HEK293 (cell line): ENCODE results near the gene MYO5C.

ENCODE experiments used
- CTCF ChIA-PET: fragments of 350-600 bp; formaldehyde crosslinking; extraction: SDS; loops from one replicate; lab custom pipeline; 2021; ENCODE audit warnings: antibody characterized with exemption; lab: Yijun Ruan, JAX
- POLR2A ChIA-PET: fragments of 300-600 bp; formaldehyde crosslinking; extraction: SDS; loops from one replicate; lab custom pipeline; 2020; ENCODE audit warnings: antibody characterized with exemption, inconsistent platforms; lab: Yijun Ruan, JAX
- H3K27ac ChIP-seq: fragments of 200-500 bp; sonication (Bioruptor generic); 2 replicates; pipeline ENCODE4 v1.5.1; 2014; ENCODE audit warnings: low read depth, low read length, control low read depth, inconsistent platforms; ENCODE audit errors: extremely low read depth
- H3K36me3 ChIP-seq, 2 experiments: fragments of 200-500 bp in 1 of 2; sonication (Bioruptor generic) in 1 of 2; 1 replicate in 1 of 2; 2 replicates in 1 of 2; pipeline ENCODE4 v1.5.1; 2014 to 2017; ENCODE audit warnings: inconsistent platforms in 2 of 2, low read length in 2 of 2; ENCODE audit not compliant: control insufficient read depth in 2 of 2, insufficient read depth in 1 of 2
- H3K4me1 ChIP-seq: fragments of 200-500 bp; sonication (Bioruptor generic); 2 replicates; pipeline ENCODE4 v1.5.1; 2014; ENCODE audit warnings: mild to moderate bottlenecking, low read length, inconsistent platforms; ENCODE audit not compliant: control insufficient read depth, insufficient read depth
- H3K4me3 ChIP-seq: 2 replicates; pipeline ENCODE4 v1.5.1; 2011; ENCODE audit warnings: low read depth, mild to moderate bottlenecking, control low read depth, low read length, moderate library complexity
- H3K9me3 ChIP-seq: fragments of 200-500 bp; sonication (Bioruptor generic); 2 replicates; pipeline ENCODE4 v1.5.1; 2014; ENCODE audit warnings: low read depth, low read length, inconsistent platforms; ENCODE audit not compliant: control insufficient read depth, insufficient read depth
- GLIS1 ChIP-seq: fragments of 450-650 bp; formaldehyde crosslinking; IDR thresholded peaks from 2 replicates; pipeline ENCODE4 v1.5.1; 2016; ENCODE audit warnings: missing biosample characterization, missing genetic modification characterization
- KLF7 ChIP-seq: fragments of 450-650 bp; formaldehyde crosslinking; IDR thresholded peaks from 2 replicates; pipeline ENCODE4 v1.5.1; 2016; ENCODE audit warnings: missing biosample characterization, missing genetic modification characterization, borderline replicate concordance
- WT1 ChIP-seq: fragments of 450-650 bp; formaldehyde crosslinking; IDR thresholded peaks from 2 replicates; pipeline ENCODE4 v1.5.1; 2016; ENCODE audit warnings: missing biosample characterization, missing genetic modification characterization
- ZBTB21 ChIP-seq: fragments of 450-650 bp; formaldehyde crosslinking; IDR thresholded peaks from 2 replicates; pipeline ENCODE4 v1.5.1; 2017; ENCODE audit warnings: missing biosample characterization, missing genetic modification characterization
- ZNF221 ChIP-seq: fragments of 450-650 bp; formaldehyde crosslinking; IDR thresholded peaks from 2 replicates; pipeline ENCODE4 v1.5.1; 2017; ENCODE audit warnings: missing biosample characterization, missing genetic modification characterization, borderline replicate concordance
- ZNF239 ChIP-seq: fragments of 450-650 bp; formaldehyde crosslinking; IDR thresholded peaks from 2 replicates; pipeline ENCODE4 v1.5.1; 2016; ENCODE audit warnings: missing biosample characterization, missing genetic modification characterization
- ZNF354C ChIP-seq: fragments of 450-650 bp; formaldehyde crosslinking; IDR thresholded peaks from 2 replicates; pipeline ENCODE4 v1.5.1; 2016; ENCODE audit warnings: missing biosample characterization, missing genetic modification characterization, low read depth, borderline replicate concordance
- ZNF544 ChIP-seq: fragments of 450-650 bp; formaldehyde crosslinking; IDR thresholded peaks from 2 replicates; pipeline ENCODE4 v1.5.0; 2017; ENCODE audit warnings: missing biosample characterization, missing genetic modification characterization
- ZNF585B ChIP-seq: fragments of 450-650 bp; formaldehyde crosslinking; IDR thresholded peaks from 2 replicates; pipeline ENCODE4 v1.5.1; 2016; ENCODE audit warnings: missing biosample characterization, missing genetic modification characterization
- ZNF596 ChIP-seq: fragments of 450-650 bp; IDR thresholded peaks from 2 replicates; pipeline ENCODE4 v1.5.0; 2018; ENCODE audit warnings: missing biosample characterization, mild to moderate bottlenecking, missing genetic modification characterization, moderate library complexity
- ZNF629 ChIP-seq: fragments of 450-650 bp; formaldehyde crosslinking; IDR thresholded peaks from 2 replicates; pipeline ENCODE4 v1.5.1; 2017; ENCODE audit warnings: missing biosample characterization, missing genetic modification characterization
- TF ChIP-seq, protein P1 (sequence below): fragments of 450-650 bp; formaldehyde crosslinking; IDR thresholded peaks from 2 replicates; pipeline ENCODE4 v1.5.1; 2016; ENCODE audit warnings: missing biosample characterization, missing genetic modification characterization
- TF ChIP-seq, protein P2 (sequence below): fragments of 450-650 bp; formaldehyde crosslinking; IDR thresholded peaks from 2 replicates; pipeline ENCODE4 v1.5.1; 2016; ENCODE audit warnings: missing biosample characterization, missing genetic modification characterization
- TF ChIP-seq, protein P3 (sequence below): fragments of 450-650 bp; formaldehyde crosslinking; IDR thresholded peaks from 2 replicates; pipeline ENCODE4 v1.5.1; 2017; ENCODE audit warnings: missing biosample characterization, missing genetic modification characterization
- TF ChIP-seq, protein P4 (sequence below): fragments of 450-650 bp; formaldehyde crosslinking; IDR thresholded peaks from 2 replicates; pipeline ENCODE4 v1.5.1; 2017; ENCODE audit warnings: missing biosample characterization, missing genetic modification characterization
- TF ChIP-seq, protein P5 (sequence below): fragments of 450-650 bp; formaldehyde crosslinking; IDR thresholded peaks from 2 replicates; pipeline ENCODE4 v1.5.1; 2016; ENCODE audit warnings: missing biosample characterization, missing genetic modification characterization
- TF ChIP-seq, protein P6 (sequence below): fragments of 450-650 bp; formaldehyde crosslinking; IDR thresholded peaks from 2 replicates; pipeline ENCODE4 v1.5.1; 2016; ENCODE audit warnings: missing biosample characterization, missing genetic modification characterization

The MYO5C gene

DNA sequence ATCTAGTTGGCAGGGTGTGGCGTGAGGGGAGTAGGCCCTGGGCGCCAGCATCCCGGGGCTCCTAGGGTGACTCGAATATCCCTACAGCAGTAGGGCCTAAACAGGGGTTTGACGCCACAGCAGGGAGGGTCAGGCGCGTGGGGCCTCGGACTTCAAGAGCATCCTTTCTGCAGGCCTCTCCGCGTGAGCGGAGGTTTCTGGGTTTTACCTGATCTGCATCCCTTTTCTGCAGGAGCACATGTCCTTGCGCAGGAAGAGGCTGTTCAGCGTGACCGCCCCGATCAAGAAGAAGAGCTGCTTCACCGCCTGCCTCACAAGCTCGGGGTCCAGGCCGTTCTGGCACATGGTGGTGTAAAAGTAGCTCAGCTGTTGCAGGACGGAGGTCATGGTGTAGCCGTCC, 90.9 kb downstream of the MYO5C start (continued):
- TF ChIP-seq, protein P1, sequence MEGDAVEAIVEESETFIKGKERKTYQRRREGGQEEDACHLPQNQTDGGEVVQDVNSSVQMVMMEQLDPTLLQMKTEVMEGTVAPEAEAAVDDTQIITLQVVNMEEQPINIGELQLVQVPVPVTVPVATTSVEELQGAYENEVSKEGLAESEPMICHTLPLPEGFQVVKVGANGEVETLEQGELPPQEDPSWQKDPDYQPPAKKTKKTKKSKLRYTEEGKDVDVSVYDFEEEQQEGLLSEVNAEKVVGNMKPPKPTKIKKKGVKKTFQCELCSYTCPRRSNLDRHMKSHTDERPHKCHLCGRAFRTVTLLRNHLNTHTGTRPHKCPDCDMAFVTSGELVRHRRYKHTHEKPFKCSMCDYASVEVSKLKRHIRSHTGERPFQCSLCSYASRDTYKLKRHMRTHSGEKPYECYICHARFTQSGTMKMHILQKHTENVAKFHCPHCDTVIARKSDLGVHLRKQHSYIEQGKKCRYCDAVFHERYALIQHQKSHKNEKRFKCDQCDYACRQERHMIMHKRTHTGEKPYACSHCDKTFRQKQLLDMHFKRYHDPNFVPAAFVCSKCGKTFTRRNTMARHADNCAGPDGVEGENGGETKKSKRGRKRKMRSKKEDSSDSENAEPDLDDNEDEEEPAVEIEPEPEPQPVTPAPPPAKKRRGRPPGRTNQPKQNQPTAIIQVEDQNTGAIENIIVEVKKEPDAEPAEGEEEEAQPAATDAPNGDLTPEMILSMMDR (tag by site-specific recombination), result no peak
- TF ChIP-seq, protein P2, sequence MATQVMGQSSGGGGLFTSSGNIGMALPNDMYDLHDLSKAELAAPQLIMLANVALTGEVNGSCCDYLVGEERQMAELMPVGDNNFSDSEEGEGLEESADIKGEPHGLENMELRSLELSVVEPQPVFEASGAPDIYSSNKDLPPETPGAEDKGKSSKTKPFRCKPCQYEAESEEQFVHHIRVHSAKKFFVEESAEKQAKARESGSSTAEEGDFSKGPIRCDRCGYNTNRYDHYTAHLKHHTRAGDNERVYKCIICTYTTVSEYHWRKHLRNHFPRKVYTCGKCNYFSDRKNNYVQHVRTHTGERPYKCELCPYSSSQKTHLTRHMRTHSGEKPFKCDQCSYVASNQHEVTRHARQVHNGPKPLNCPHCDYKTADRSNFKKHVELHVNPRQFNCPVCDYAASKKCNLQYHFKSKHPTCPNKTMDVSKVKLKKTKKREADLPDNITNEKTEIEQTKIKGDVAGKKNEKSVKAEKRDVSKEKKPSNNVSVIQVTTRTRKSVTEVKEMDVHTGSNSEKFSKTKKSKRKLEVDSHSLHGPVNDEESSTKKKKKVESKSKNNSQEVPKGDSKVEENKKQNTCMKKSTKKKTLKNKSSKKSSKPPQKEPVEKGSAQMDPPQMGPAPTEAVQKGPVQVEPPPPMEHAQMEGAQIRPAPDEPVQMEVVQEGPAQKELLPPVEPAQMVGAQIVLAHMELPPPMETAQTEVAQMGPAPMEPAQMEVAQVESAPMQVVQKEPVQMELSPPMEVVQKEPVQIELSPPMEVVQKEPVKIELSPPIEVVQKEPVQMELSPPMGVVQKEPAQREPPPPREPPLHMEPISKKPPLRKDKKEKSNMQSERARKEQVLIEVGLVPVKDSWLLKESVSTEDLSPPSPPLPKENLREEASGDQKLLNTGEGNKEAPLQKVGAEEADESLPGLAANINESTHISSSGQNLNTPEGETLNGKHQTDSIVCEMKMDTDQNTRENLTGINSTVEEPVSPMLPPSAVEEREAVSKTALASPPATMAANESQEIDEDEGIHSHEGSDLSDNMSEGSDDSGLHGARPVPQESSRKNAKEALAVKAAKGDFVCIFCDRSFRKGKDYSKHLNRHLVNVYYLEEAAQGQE (tag by site-specific recombination), result no peak
- no peak for TF ChIP-seq GLIS1 (tag by site-specific recombination)
- TF ChIP-seq ZNF585B, result no peak

DNA sequence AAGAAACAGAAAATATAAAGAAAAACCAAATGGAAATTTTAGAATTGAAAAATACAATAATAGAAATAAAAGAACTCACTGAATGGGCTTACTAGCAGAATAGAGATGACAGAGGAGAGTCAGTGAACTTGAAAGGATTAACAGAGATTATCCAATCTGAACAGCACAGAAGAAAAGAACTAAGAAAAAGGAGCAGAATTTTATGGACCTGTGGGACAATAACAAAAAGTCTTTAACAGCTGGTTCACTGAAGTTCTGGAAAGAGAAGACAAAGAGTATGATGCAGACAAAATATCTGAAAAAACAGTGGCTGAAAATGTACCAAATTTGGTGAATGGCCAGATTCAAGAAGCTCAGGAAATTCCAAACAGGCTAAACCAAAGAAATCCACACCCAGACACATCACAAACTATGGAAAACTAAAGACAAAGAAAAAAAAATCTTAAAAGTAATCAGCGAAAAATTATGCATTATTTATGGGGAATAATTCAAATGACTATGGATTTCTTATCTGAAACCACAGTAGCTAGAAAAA, 94.7 kb downstream of the MYO5C start:
- H3K4me3 ChIP-seq, result no peak overlapping the region
- H3K27ac ChIP-seq, result no peak overlapping the region
- TF ChIP-seq ZNF596 (tag by site-specific recombination), result no peak
- no peak for TF ChIP-seq ZNF239 (tag by site-specific recombination)
- TF ChIP-seq, protein P3, sequence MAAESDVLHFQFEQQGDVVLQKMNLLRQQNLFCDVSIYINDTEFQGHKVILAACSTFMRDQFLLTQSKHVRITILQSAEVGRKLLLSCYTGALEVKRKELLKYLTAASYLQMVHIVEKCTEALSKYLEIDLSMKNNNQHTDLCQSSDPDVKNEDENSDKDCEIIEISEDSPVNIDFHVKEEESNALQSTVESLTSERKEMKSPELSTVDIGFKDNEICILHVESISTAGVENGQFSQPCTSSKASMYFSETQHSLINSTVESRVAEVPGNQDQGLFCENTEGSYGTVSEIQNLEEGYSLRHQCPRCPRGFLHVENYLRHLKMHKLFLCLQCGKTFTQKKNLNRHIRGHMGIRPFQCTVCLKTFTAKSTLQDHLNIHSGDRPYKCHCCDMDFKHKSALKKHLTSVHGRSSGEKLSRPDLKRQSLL, result no peak
- no peak for TF ChIP-seq WT1
- no peak for TF ChIP-seq GLIS1 (tag by site-specific recombination)
- TF ChIP-seq, protein P4, sequence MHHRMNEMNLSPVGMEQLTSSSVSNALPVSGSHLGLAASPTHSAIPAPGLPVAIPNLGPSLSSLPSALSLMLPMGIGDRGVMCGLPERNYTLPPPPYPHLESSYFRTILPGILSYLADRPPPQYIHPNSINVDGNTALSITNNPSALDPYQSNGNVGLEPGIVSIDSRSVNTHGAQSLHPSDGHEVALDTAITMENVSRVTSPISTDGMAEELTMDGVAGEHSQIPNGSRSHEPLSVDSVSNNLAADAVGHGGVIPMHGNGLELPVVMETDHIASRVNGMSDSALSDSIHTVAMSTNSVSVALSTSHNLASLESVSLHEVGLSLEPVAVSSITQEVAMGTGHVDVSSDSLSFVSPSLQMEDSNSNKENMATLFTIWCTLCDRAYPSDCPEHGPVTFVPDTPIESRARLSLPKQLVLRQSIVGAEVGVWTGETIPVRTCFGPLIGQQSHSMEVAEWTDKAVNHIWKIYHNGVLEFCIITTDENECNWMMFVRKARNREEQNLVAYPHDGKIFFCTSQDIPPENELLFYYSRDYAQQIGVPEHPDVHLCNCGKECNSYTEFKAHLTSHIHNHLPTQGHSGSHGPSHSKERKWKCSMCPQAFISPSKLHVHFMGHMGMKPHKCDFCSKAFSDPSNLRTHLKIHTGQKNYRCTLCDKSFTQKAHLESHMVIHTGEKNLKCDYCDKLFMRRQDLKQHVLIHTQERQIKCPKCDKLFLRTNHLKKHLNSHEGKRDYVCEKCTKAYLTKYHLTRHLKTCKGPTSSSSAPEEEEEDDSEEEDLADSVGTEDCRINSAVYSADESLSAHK (tag by site-specific recombination), result no peak
- no peak for TF ChIP-seq ZNF354C (tag by site-specific recombination)
- TF ChIP-seq, protein P5, sequence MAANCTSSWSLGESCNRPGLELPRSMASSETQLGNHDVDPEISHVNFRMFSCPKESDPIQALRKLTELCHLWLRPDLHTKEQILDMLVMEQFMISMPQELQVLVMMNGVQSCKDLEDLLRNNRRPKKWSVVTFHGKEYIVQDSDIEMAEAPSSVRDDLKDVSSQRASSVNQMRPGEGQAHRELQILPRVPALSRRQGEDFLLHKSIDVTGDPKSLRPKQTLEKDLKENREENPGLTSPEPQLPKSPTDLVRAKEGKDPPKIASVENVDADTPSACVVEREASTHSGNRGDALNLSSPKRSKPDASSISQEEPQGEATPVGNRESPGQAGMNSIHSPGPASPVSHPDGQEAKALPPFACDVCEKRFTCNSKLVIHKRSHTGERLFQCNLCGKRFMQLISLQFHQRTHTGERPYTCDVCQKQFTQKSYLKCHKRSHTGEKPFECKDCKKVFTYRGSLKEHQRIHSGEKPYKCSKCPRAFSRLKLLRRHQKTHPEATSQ (tag by site-specific recombination), result no peak
- ChIA-PET CTCF (interaction anchor here (1.2 kb wide), 1 partner anchor 16 kb away, joined by 3 read pairs; no protein-coding TSS in a partner anchor), POLR2A (interaction anchor here (0.6 kb wide), 1 partner anchor 84 kb away, joined by 3 read pairs; no protein-coding TSS in a partner anchor)
- H3K9me3 ChIP-seq, result no peaks in the 10 kb centered on the region
- peaks cover 5 to 30% of the 10 kb centered on the region in 2 experiments for H3K36me3 ChIP-seq
- no peaks in the 10 kb centered on the region for H3K4me1 ChIP-seq

DNA sequence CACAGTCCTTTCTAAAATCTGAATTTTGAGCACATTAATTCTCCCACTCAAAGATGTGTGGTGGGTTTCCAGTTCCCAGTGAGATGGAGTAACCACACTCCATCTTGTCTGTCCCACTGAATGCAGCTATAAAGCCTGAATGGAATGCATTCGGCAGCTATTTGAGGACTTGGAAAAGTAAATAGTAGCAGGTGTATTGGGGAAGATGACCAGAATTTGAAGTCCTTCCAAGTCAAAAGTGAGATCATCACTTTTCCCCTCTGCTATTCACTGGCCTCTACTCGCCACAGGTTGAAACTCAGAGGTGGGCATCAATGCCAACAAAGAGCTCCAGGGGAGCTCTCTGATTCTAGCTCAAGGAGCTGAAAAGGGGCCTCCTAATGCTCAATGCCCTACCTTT, 96.3 kb downstream of the MYO5C start:
- CTCF ChIA-PET, result interaction anchor here (2.1 kb wide), 1 partner anchor 9 kb away, joined by 8 read pairs; no protein-coding TSS in a partner anchor
- POLR2A ChIA-PET, result no interaction called here
- H3K36me3 ChIP-seq, result peaks cover 8 to 16% of the 10 kb centered on the region in 2 experiments
- TF ChIP-seq, protein P1 (tag by site-specific recombination), result no peak
- TF ChIP-seq KLF7 (no peak), ZBTB21 (no peak), ZNF629 (tag by site-specific recombination) (no peak), ZNF544 (tag by site-specific recombination) (no peak), ZNF221 (tag by site-specific recombination) (no peak)
- TF ChIP-seq, protein P6, sequence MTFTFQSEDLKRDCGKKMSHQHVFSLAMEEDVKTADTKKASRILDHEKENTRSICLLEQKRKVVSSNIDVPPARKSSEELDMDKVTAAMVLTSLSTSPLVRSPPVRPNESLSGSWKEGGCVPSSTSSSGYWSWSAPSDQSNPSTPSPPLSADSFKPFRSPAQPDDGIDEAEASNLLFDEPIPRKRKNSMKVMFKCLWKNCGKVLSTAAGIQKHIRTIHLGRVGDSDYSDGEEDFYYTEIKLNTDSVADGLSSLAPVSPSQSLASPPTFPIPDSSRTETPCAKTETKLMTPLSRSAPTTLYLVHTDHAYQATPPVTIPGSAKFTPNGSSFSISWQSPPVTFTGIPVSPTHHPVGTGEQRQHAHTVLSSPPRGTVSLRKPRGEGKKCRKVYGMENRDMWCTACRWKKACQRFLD (tag by site-specific recombination), result no peak

More for the DNA sequence above, 96.3 kb downstream of the MYO5C start:
- Histone ChIP-seq H3K4me1 (no peaks in the 10 kb centered on the region), H3K9me3 (no peaks in the 10 kb centered on the region), H3K27ac (no peak overlapping the region), H3K4me3 (no peak overlapping the region)
